Peyer's patch (tissue), 4 donors: ENCODE results near the gene RTN4R.

Source experiments
- POLR2A ChIP-seq, 2 donors: fragments of 450-650 bp; IDR thresholded peaks; one replicate each; pipeline ENCODE4 v1.5.1; 2017; ENCODE audit warnings: antibody characterized with exemption in 2 of 2, mild to moderate bottlenecking in 2 of 2, moderate library complexity in 2 of 2
- TF ChIP-seq, protein P1 (sequence below), 6 experiments: fragments of 450-650 bp in 4 of 6; fragments of 200-600 bp in 2 of 6; sonication (generic) in 1 of 6; IDR thresholded peaks; one replicate each; pipeline ENCODE4 v1.5.1; 2017 to 2019; ENCODE audit warnings: antibody characterized with exemption in 6 of 6, mild to moderate bottlenecking in 3 of 6, moderate library complexity in 1 of 6

DNA sequence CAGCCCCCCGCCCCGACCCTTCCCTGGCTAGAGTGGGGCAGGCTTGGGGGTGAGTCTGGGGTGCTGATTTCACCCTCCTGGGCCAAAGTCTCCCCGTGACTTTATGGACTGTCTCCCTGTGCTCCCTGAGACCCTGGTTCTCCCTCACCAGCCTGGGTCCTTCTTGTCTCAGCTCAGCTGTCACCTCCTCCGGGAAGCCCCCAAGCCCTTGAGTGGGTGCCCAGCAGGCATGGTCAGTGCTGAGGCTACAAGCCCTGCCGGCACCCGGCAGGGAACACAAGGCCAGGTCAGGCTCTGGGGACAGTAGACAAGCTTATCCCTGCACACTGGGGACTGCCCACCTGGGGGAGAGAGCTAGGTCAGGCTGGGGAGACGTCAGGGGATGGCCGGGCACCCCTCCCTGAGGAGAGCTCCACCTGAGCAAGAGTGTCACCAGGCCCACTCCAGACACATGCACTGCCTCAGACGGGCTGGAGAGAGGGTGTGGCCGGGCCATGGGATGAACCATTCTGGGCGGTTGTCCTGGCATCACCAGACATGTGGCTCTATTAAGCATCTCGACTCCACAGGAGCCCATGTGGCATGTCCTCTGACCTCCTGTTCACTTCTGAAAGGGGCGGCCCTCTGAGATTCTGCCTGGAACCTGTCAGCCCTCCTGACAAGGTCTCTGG, 22.6 kb upstream of the RTN4R start:
- TF ChIP-seq, protein P1, sequence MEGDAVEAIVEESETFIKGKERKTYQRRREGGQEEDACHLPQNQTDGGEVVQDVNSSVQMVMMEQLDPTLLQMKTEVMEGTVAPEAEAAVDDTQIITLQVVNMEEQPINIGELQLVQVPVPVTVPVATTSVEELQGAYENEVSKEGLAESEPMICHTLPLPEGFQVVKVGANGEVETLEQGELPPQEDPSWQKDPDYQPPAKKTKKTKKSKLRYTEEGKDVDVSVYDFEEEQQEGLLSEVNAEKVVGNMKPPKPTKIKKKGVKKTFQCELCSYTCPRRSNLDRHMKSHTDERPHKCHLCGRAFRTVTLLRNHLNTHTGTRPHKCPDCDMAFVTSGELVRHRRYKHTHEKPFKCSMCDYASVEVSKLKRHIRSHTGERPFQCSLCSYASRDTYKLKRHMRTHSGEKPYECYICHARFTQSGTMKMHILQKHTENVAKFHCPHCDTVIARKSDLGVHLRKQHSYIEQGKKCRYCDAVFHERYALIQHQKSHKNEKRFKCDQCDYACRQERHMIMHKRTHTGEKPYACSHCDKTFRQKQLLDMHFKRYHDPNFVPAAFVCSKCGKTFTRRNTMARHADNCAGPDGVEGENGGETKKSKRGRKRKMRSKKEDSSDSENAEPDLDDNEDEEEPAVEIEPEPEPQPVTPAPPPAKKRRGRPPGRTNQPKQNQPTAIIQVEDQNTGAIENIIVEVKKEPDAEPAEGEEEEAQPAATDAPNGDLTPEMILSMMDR (IDR thresholded peaks at IDR 0.05), result no peak
- TF ChIP-seq POLR2A (IDR thresholded peaks at IDR 0.05), result no peak
